Renal pelvis (tissue), 4 donors: ENCODE results near the gene AKAP6. TPM values are rescaled to one million over a fixed set of nuclear protein-coding genes. Genes with fewer than 3 reads are reported as not detected.

ENCODE experiments used
- DNase-seq: peaks from one replicate; pipeline ENCODE4 v3.0.0-alpha.2; 2013
- polyA plus RNA-seq, 3 donors: library from polyadenylated mRNA; unstranded; fragments of 120-200 nt; gene quantifications; one replicate each; pipeline ENCODE4 v1.2.1, GENCODE V29; 2013; ENCODE audit not compliant: insufficient read length in 3 of 3

The AKAP6 gene
- polyA plus RNA-seq, 3 donors, result 2.2 to 4.6 (median 2.5) TPM

- no peak for DNase-seq
Measured at GRCh38 chr14:32707742-32708500, 378.8 kb downstream of the AKAP6 start.

DNA sequence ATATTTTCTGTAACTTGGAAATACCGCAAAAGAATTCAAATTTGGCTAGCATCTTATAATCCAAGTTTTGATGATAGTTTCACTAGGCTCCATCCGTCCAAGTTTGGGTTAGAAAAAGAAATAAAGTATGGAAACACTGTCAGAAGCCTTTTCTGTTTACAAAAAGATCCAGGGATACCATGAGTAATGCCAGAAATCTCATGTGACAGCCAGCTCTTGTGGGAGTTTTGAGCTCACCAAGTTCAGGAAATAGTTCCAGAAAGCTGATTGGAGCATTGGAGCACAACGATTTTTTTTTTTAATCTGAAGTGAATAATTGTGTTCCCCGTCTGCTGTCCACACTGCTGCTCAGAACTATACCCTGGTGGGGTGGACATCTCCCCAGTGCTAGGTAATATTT, 379.9 kb downstream of the AKAP6 start:
- DNase-seq, result peak; percentile 49

DNA sequence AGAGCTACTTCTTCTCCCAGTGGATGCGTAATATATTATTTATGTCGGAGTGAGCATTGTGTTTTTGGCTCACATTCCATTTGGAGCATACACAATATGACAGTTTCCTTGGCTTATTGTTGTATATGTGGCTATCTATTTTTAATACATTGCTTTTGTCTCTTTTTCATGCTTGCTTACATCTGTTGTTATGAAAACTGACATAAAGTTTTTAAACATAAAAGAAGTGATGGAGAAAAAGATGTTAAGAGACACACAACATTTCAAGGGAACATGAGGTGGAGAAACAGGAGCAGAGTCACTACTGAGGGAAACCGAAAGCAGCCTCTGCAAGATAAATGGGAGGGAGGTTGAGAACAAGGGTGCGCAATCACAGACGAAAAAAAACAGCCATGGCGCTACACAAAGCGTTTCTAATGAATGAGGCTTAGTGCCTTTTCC, 381.2 kb downstream of the AKAP6 start:
- DNase-seq, result no peak

DNA sequence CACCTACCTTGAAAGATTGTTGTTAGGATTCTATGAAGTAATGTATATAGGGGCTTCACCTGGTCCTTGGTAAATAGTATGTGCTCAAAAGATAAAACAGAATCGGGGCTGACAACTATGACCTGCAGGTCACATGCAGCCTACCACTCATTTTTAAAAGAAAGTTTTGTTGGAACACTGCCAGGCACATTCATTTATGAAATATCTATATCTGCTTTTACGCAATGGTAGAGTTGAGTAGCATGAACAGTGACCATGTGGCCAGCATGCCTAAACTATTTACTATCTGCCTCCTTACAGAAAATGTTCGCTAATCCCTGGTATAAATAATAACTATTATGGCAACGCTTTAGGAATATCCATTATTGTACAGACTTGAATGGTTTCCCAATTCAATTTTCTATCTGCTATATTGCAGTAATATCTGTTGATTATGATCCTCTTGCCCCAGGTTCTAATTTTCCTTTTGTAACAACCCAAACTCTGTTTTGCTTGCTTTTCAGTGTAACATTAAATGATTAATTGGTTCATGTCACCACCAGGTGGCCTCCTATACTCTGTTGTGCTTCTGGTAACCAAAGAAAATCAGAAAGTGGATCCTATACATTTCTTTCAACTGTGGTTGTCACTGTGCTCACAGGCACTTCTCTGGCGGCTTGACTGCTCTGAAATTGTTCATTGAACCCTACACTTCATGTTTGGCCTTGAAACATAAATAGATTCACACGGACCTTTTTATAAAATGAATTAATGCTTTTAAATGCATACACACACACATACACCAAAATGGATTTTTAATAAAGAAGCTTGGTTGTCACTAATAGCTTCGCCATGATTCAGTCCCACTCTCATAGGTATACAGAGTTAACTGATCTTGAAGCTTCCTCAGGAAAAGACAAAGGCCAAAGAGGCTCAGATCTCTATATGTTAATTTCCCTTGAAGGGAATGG, 381.9 kb downstream of the AKAP6 start:
- DNase-seq, result peak; percentile 53

DNA sequence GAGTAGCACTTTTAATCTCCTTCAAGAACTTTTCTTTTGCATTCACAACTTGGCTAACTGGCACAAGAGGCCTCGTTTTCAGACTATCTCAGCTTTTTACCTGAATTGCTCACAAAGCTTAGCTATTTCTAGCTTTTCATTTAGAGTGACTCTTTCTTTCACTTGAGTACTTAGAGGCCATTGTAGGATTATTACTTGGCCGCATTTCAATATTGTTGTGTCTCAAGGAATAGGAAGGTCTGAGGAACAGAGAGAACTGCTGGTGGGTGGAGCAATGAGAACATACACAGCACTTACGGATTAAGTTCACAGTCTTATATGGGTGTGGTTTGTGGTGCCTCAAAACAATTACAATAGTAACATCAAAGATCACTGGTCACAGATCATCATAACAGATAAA, 384.8 kb downstream of the AKAP6 start:
- no peak for DNase-seq

- no peak for DNase-seq
Measured at GRCh38 chr14:32719601-32720000, 390.5 kb downstream of the AKAP6 start.

GRCh38 chr14:32720927-32721326, 391.8 kb downstream of the AKAP6 start:
- DNase-seq, result no peak

DNA sequence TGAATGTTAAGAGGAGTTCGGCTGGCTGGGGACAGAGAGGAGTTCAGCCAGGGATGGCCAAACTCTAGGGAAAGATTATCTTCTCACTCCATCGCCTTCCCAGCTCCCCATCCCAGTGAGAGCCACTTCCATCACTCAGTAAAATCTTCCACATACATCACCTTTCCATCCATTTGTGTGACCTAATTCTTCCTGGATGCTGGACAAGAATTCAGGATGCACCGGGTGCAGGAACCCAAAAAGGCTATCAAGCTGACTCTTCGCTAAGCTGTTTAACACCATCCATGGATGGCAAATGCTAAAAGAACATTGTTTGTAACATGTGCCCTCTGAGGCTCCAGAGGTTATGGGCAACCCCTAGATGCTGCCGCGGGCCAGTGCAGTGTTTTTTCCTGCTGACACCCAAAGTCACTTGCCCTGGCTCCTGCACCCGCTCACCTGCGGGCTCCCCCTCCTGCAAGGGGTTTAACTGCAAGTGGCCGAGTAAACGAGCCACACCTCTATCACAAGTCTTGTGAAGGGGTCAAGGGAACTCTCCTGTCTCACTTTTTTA, 393.6 kb downstream of the AKAP6 start:
- no peak for DNase-seq

GRCh38 chr14:32724867-32725471, 395.9 kb downstream of the AKAP6 start:
- no peak for DNase-seq

- DNase-seq, result no peak
Measured at GRCh38 chr14:32726516-32726915, 397.4 kb downstream of the AKAP6 start.

GRCh38 chr14:32727832-32728231, 398.7 kb downstream of the AKAP6 start:
- DNase-seq, result no peak

DNA sequence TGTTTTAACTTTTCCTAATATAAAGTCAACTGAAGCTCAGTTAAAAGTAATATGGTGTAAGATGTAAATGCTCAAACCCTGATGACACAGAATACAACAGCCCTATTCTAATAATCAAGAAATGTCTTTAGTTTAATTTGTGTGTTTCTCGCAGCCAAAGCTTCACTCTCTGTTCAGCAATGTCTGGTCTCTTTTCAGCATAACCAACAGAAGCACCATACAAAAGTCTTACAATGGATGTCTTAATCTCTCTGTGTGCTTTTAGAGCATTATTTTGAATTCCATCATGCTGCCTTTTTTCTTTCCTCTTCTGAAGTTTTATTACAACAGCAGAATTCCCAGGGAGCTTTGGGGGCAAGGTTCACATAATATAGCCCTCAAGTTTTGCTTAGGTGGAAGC, 399.4 kb downstream of the AKAP6 start:
- DNase-seq, result no peak

- DNase-seq, result no peak
Measured at GRCh38 chr14:32728976-32729375, 399.9 kb downstream of the AKAP6 start.

DNA sequence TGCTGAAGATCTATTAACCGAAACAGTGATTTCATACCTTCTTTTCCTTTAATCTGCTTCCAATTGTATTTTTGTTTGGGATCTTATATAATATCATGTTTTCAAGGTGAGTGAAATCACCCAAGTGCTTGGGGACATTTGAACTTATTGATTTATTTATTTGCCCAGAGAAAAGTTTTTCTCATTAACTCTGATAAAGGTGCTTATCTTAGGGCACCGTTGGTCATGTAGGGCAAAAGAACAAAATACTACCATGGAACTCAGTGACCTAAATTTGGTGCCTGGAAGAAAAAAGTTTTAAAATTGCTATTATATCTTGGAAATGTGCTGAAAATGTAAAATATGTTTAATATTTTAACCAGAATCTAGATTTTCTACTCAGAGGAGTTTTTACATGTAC, 402.2 kb downstream of the AKAP6 start:
- no peak for DNase-seq

- no peak for DNase-seq
Measured at GRCh38 chr14:32733015-32733414, 403.9 kb downstream of the AKAP6 start.

GRCh38 chr14:32734261-32734660, 405.2 kb downstream of the AKAP6 start:
- no peak for DNase-seq

DNA sequence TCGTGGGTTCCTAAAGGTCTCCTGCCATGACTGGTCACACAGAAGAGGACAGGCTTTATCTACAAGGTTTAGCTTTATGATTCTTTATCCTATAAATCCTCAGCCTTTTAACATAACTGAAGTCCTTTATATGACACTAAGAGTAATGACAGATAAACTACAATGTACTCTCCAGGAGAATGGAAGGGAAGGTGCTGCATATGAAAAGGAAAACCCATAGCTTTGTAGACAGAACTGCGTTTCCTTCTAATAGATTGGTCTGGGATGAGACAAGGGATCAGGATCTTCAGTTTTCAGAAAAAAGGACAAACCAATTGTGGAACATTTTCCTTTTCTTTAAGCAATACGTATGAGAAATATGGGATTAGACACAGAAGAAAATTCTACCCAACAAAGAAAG, 408.5 kb downstream of the AKAP6 start:
- DNase-seq, result no peak

DNA sequence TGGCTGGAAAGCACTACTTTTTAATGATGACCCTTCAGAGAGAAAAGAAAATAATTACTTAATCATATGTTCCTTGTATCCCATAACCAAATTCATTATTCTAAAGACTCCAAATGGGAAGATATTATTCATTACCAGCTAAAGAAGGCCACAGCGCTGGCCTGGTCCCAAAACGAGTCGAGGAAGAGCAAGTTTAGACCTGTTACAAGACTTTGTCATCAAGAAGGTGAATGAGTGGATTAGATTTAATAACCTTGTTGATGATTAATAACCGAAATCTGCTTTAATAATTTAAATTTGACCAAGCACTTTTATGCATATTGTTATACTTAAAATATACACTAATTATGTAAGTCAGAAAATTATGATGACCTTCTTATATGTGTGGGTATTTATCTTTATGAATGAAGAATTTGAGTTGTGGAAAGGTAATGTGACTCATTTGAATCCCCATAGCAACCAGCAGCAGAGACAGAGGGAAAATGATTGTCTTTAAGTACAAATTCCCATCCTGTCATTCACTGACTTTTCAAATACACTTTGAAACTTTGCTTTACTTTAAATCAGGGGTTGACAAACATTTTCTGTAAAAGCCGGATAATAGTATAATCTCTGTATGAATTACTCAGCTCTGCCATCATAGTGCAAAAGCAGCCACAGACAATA, 409.2 kb downstream of the AKAP6 start:
- no peak for DNase-seq

DNA sequence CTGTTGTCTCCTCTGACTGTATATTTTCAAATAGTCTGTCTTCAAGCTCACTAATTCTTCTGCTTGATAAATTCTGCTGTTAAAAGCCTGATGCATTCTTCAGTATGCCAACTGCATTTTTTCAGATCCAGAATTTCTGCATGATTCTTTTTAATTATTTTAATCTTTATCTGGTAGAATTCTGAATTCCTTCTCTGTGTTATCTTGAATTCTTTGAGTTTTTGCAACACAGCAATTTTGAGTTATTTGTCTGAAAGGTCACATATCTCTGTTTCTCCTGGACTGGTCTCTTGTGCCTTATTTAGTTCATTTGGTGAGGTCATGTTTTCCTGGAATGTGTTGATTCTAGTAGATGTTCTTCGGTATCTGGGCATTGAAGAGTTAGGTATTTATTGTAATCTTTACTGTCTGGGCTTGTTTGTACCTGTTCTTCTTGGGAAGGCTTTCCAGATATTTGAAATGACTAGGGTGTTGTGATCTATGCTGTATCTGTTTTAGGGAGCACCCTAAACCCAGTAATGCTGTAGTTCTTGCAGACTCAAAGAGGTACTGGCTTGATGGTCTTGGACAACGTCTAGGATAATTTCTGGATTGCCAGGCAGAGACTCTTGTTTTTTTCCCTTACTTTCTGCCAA, 415.8 kb downstream of the AKAP6 start:
- DNase-seq, result no peak

DNA sequence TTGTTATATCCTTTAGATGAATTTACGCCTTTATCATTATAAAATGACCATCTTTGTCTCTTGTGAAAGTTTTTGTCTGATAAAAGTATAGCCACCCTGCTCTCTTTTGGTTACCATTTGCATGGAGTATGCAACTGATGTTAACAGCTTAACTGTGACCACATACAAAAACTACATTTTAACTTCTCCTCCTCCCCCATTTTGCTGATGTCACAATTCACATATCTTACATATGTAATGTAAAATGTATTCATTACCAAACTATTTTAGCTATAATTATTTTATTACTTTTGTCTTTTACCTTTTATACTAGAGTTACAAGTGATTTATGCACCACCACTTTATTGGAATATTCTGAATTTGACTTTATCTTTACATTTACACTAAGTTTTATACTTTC, 425.1 kb downstream of the AKAP6 start:
- no peak for DNase-seq

- no peak for DNase-seq
Measured at GRCh38 chr14:32756173-32756572, 427.1 kb downstream of the AKAP6 start.
